ENCODE data around the gene HINT1.

HINT1 gene

DNA sequence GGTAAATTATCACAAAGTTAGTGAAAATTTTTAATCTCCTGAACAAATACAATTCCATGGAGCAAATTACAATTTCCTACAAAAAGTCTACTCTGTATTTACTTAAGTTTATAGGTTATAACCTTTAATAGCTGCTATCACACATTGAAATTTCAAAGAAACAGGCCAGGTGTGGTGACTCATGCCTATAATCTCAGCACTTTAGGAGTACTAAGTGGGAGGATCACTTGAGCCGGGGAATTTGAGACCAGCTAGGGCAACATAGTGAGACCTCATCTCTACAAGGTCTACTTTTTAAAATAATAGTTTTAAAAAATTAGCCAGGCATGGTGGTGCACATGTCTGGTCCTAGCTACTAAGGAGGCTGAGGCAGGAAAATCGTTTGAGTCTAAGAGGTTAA lies 50.3 kb downstream of the HINT1 start:
- FAIRE-seq (no peak), DNase-seq (ENCODE audit: extremely low spot score, insufficient read length, low read depth) (no peak)

DNA sequence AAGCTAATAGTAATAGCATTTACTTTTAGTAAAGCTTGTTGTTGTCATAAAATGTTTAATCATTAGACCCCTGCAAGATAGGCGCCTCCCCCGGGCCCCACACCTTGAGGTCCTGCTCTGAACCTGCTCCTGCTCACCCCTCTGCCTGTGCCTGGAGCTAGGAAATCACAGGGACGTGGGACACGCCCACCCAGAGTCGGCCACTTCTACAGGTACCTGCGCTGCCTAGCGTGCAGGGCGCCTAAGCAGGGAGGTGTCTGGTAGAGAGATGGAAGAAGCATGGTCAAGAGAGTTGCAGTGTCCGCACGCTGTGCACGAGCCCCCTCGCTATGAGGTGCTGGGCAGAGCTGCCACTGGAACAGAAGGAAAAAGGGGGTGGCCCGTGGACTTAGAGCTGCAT lies 52.6 kb downstream of the HINT1 start:
- DNase-seq (ENCODE audit: extremely low spot score, insufficient read length, low read depth) (no peak), FAIRE-seq (no peak)

DNA sequence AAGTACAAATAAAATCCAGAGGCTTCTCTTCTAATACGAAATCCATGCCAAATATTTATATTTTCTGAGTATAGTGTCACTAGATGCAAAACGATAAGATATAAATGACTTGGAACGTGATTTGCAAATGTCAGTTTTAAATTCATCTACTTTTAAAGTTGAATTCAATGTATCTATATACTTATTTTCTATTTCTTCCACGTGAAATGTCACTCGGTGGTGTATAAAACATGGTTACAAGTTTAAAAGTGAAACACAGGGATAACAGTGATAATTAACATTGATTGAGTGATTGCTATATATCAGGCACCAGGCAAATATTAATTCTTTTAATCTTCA lies 54.8 kb downstream of the HINT1 start:
- DNase-seq (ENCODE audit: extremely low spot score, insufficient read length, low read depth) (no peak), FAIRE-seq (no peak)

DNA sequence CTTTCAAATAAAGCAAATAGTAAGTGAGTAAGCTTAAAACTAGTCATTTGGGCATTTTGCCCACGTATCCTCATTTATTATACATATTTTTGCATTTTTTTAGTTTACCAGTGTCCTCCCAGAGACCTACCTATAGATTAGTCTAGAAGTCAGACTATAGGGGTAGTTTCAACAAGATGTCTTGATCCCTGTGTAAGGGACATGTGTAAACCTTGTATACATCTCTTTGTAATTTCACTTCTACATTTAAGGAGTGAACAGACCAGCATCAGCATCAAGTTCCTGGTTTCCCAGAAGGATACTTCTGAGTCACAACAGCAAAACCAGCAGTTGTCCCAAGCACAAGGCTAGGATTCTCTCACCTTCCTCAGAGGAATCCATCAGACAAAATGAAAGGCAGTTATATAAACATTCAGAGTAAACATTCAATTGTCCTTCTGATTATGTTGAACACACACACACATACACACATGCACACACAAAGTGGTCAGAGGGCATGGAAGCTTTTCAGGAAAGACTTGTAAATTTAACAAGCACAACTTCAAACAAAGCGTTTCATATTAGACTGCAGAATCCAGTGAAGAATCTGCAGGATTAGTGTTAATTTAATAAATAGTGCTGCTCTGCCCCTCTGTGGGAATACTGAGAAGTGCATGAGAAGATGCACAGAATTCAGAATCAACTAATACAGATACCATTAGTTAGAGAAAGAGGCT lies 55.4 kb downstream of the HINT1 start:
- FAIRE-seq (peak; percentile 87), DNase-seq (ENCODE audit: extremely low spot score, insufficient read length, low read depth) (no peak)

All from GM18507 (cell line).